Inflammatory macrophage (primary cell): Measurements from ENCODE around the gene INAVA.
A peak's percentile ranks its signal among the peaks of the same experiment; 100 is the strongest.

Source experiments
- DNase-seq, 2 donors: peaks; one replicate each; pipeline ENCODE4 v3.0.0-alpha.2; 2020 to 2022
- total RNA-seq, 18 experiments: gene quantifications; one replicate each; lab custom pipeline; 2026; ENCODE audit warnings: mixed read lengths in 6 of 18, inconsistent platforms in 2 of 18; lab: John Stamatoyannopoulos, UW

Gene INAVA
- total RNA-seq, result 0 to 0.59 (median 0.07) reads per million in 18 experiments

GRCh38 chr1:200894712-200895442 is at the start of gene INAVA:
INAVA (plus strand) TSS chr1:200894900; CDS start chr1:200898401, 3,501 bp downstream.
- DNase-seq, result no peak

- DNase-seq, result no peak
Observed at GRCh38 chr1:200845360-200845759, 49.3 kb upstream of the INAVA start.

DNA sequence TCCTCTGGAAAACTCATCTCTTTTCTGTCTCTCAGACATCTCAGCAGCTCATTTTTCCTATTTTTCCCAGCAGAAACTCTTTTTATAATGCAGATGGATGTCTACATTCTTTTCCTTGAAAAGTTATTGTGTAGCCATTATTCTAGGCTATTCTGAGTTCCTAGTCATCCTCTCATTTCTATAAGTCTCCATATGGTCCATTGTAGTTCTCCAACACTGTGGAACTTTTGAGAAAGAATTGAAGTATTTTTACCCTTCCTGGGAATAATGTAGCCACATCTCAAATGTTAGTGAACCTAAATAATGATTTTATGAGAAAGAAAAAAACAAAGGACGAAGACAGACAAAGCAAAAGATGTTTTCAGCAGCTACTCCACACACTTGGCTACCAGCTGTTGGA is 48.3 kb upstream of the INAVA start:
- no peak for DNase-seq

DNA sequence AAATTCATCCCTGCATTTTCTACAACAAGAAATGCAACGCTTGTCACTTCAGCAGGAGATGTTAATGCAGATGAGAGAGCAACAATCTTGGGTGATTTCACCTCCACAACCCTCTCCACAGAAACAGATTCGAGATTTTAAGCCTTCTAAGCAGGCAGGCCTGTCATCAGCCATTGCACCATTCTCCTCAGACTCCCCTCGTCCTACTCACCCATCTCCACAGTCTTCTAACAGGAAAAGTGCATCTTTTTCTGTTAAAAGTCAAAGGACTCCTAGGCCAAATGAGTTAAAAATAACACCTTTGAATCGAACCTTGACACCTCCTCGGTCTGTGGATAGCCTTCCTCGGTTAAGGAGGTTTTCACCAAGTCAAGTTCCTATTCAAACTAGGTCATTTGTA is 45.3 kb upstream of the INAVA start:
- DNase-seq, result no peak

DNA sequence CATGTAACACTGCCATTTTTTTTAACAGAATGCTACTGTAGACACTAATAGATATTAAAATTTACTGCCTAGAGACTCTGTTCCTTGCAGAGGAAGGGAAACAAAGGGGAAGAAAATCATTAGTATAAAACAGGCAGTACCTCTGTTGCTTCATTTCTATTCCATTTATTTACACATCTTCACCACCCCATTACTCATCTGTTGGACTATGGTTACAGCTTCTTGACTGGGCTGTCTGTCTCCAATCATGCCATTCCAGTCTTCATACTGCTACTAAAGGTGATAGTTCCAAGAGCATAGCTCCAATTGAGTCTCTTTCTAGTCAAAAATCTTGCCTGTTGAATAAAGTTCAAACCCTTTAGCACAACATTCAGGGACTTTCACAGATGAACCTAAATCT is 44.1 kb upstream of the INAVA start:
- DNase-seq, result peak in 1 of 2 donors; percentile 29

DNA sequence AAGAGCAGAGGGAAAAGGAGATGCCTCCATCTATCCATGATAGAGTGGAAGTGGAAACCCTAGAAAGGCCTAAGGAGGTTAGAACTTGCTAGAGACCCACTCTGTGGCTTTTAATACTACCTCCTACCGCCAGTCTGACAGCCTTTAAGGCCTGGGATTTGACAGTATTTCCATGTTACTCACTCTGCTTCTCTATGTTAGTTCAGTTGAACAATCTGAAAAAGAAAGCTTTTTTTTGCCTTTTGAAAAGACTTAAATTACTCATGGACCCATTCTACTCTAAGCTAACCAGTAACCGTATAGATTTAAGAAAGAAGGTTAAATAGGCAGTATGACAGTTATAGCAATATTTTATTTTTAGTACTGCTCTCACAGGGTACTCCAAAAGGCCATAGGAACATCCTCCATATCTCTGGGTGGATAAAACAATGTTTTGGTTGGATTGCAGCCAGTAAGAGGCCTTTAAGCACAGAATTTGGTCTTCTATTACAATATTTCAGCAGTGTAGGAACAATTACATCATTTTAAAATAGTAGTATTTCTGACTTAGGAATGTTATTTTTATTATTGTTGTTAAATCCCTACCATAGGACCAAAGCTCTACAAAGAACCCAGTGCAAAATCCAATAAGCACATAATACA is 37.9 kb upstream of the INAVA start:
- no peak for DNase-seq

DNA sequence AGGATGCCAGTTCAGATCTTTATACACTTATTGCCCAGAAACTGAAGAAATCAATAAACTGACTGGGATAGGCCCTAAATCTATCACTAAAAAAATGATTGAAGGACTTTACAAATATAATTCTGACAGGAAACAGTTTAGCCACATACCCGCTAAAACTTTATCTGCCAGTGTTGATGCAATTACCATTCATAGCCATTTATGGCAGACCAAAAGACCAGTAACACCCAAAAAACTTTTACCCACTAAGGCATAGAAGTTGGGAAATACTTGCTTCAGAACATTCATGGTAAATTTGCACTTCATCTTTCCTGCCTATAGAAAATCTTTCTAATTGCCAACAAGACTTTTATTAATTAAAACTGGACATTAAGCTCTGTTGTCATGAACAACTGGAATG is 36.9 kb upstream of the INAVA start:
- DNase-seq, result no peak

DNA sequence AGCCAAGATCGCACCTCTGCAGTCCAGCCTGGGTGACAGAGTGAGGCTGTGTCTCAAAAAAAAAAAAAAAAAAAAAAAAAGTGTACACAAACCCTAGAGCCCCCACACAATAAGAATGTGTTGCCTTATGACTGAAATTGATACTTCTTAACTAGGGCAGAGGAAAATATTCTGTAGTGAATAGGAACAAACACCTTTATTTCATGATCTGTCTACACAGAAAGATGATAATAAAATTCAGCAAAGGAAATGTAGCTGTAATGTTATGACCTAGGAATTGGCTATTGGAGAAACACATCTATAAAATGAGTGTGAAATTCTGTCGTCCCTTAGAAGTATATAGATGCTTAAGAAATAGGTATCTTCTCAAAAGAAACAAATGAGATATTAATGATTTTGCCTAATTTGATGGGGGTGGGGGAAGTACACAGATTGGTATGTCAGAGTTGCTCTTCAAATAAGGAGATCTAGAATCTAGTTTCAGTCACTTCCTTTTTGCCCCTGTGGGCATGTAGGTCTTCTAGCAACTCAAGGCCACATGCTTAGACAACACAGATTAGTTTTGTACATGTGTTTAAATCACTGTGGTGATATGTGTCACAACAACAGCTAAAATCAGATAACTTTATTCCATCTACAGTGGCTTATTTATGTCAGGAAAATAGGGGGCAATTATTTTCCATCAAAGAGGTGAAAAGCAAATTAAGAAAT is 32.6 kb upstream of the INAVA start:
- no peak for DNase-seq

- no peak for DNase-seq
Observed at GRCh38 chr1:200862713-200863415, 31.8 kb upstream of the INAVA start.

DNA sequence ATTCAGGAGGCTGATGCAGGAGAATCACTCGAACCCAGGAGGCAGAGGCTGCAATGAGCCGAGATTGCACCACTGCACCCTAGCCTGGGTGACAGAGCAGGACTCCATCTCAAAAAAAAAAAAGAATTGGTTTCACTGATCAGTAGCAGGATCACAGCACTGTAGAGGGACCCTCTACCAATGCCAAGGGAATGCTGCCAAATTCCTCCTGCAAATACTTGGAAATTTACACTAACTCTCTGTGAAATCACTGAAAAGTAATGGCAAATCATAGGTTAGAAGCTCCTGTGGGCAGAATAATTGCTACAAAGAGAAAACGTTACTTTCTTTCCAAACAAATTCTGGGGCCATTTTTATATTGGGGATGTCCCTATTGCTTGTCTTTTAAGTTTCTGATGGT is 28.6 kb upstream of the INAVA start:
- DNase-seq, result no peak

- no peak for DNase-seq
Observed at GRCh38 chr1:200866521-200866920, 28.2 kb upstream of the INAVA start.

DNA sequence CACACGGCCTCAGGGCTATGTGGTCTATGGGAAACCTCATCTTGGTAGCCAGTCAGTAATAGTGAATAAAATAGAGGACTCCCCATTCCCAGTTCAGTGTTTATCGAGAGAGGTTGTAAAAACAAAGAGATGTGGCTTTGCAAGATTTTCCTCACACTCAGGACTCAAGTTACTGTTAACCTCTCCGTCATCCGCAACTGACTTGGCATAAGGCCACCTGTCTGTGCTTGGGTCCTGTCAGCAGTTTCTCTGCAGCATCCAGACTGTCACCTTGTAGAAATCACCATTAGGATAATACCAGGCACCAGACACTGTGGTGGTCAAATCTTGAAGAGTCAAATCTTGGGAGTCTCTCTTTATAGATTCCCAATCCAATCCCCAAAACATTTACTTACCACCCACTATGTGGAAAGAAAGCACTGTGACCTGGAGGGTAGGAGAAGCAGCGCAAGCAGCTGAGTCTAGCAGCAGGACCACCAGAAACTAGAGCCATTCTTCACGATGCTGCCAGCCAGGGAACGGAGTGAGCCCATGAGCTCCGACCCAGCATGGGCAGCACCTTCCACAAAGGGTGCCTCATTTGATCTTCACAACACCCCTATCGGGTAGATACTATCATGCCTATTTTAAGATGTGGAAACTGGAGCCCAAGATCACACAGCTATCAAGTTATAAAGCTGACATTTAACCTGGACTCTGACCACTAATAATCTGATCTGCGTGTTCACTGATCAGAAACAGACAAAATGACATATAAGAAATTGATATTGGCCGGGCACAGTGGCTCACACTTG is 27.5 kb upstream of the INAVA start:
- DNase-seq, result no peak

DNA sequence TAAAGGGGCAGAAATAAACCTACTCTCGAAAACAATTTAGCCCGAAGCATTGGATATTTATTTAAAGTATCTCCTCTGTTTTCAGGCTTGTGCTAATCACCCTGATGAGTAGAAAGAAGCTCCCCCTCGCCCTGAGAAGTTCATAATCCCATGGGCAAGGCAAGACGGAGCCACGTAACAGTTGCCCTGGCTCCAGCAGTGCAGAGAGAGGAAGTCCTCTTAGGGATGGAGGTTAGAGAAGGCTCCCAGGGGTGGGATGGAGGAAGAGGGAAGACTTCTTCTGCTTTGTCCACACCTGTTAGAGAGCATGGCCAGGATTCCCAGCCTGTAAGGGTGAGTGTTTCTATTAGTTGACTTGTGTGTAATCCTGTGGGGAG is 25.3 kb upstream of the INAVA start:
- DNase-seq, result no peak

DNA sequence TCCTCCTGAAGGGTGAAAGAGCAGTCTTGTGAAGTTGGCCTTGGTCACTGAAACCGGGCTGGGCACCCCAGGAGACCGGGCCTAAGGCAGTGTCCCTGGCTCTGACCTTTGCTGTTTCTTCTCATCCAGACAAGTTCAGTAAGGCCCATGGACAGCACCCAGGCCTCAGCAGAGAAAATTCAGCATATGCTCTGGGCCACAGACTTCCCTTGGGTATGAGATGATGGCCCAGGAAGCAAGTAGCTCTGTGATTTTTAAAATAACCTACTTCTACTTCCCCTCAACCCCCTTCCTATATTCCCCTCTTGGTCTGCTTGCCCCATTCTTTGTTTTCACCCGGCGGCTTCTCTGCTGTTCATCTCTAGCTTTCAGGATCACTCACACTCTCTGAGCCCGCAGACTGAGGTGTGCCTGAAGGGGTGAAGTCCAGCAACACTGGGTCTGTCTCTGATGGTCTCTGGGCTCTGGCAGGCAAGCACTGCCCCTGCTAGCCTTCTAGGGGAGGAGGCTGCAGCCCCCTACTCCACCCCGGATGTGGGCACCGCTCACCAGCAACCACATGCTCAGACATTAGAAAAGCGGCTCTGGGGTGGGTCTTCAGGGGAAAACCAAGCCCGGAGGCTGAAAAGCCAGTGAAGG is 24.8 kb upstream of the INAVA start:
- no peak for DNase-seq

GRCh38 chr1:200872446-200873115 is 22.1 kb upstream of the INAVA start, which contains the start of gene GPR25:
GPR25 (plus strand) TSS chr1:200872981; CDS start chr1:200873038, 57 bp downstream.
- DNase-seq, result no peak

- no peak for DNase-seq
Observed at GRCh38 chr1:200873116-200873670, 21.5 kb upstream of the INAVA start.

DNA sequence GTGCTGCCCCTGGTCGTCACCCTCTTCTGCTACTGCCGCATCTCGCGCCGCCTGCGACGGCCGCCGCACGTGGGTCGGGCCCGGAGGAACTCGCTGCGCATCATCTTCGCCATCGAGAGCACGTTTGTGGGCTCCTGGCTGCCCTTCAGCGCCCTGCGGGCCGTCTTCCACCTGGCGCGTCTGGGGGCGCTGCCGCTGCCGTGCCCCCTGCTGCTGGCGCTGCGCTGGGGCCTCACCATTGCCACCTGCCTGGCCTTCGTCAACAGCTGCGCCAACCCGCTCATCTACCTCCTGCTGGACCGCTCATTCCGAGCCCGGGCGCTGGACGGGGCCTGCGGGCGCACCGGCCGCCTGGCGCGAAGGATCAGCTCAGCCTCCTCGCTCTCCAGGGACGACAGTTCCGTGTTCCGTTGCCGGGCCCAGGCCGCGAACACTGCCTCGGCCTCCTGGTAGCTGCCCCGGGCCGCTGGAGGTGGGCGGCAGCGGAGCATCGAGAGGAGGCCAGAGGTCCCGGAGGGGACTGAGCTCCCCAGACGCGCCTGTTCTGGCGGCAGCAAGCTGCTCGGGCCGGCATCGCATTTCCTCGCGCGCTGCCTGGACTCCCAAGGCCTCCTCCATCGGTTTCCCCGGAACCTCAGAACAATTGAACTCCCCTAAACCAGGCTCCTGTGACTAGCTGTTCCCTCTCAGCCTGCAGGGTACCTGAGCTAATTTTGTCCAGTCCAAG is 20.9 kb upstream of the INAVA start:
- DNase-seq, result no peak

GRCh38 chr1:200874694-200875093 is 20.0 kb upstream of the INAVA start:
- DNase-seq, result no peak

GRCh38 chr1:200875416-200875815 is 19.3 kb upstream of the INAVA start:
- DNase-seq, result no peak

DNA sequence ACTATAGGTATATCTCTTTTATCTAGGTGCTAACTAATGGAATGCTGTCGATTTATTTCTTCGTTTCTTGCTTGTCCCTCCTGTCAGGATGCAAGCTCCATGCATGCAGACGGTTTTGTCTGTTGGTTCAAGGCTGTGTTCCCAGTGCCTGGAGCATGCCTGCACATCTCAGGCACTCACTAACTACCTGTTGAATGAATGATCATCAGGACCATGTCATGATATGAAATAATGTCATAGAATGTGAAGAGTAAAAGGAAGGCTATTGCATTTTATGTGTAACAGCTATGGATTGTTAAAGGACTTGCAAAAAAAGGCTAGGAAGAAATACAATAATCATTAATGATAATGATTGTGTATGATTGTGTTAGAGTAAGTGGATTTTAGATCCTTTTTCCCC is 17.7 kb upstream of the INAVA start:
- no peak for DNase-seq
